GM12878 (cell line): Measurements from ENCODE around the gene FLVCR1.

Source experiments
- SIN3A ChIP-seq: IDR thresholded peaks from 2 replicates; pipeline ENCODE4 v1.6.1; 2012; ENCODE audit warnings: low read depth, low read length, improper control_type of control experiment
- ZNF274 ChIP-seq: IDR thresholded peaks from one replicate; pipeline ENCODE4 v1.8.0; 2011; ENCODE audit not compliant: insufficient read length, insufficient read depth

DNA sequence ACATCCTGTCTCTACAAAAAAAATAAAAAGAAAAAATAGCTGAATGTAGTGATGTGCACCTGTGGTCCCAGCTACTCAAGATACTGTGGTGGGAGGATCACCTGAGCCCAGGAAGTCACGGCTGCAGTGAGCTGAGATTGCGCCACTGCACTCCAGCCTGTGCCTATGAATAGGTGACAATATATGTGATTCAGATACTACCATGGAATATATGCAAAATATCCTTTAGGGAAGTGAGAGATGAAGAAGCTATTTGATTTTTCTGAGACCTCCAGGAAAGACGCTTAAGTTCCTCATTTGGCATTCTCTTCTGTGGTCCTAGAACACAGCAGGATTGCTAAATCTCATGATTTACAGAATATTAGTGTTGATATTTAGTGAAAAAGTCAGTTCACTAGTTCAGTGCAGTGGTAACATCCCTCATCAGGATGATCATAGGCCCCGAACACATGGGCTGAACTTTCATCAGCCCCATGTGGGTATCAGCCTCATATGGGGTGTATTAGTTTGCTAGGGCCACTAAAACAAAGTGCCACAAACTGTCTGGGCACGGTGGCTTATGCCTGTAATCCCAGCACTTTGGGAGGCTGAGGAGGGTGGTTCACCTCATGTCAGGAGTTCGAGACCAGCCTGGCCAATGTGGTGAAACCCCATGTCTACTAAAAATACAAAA, 86.3 kb downstream of the FLVCR1 start:
- TF ChIP-seq ZNF274 = no peak
- TF ChIP-seq SIN3A = no peak
